ENCODE results near the gene GIT1. TPM values are rescaled to one million over a fixed set of nuclear protein-coding genes. Genes with fewer than 3 reads are reported as not detected.
A peak's percentile ranks its signal among the peaks of the same experiment; 100 is the strongest.

Gene GIT1
- total RNA-seq, 1 donor from 2014 or later: 66.7 TPM

- H3K27me3 Mint-ChIP-seq: no peaks in the 10 kb centered on the region
- DNase-seq (ENCODE audit: extremely low spot score, unreplicated experiment): no peak
- no peaks in the 10 kb centered on the region for H3K9me3 Mint-ChIP-seq
- peaks cover 4% of the 10 kb centered on the region for H3K4me1 Mint-ChIP-seq (ENCODE audit: unreplicated experiment)
- peak overlapping the region; percentile 25 for H3K27ac Mint-ChIP-seq
- TF ChIP-seq CTCF (conservative IDR thresholded peaks at IDR 0.05): no peak
- no peaks in the 10 kb centered on the region for H3K36me3 Mint-ChIP-seq
- no peak overlapping the region for H3K4me3 Mint-ChIP-seq
Measured at GRCh38 chr17:29549177-29549923, 40.1 kb downstream of the GIT1 start.

GRCh38 chr17:29546830-29547229 lies 42.6 kb downstream of the GIT1 start:
- Mint-ChIP-seq H3K27me3 (no peaks in the 10 kb centered on the region), H3K36me3 (peaks cover 19% of the 10 kb centered on the region), H3K9me3 (no peaks in the 10 kb centered on the region), H3K4me3 (no peak overlapping the region), H3K27ac (no peak overlapping the region), H3K4me1 (ENCODE audit: unreplicated experiment) (peaks cover 4% of the 10 kb centered on the region)
- no peak for TF ChIP-seq CTCF (conservative IDR thresholded peaks at IDR 0.05)
- DNase-seq (ENCODE audit: extremely low spot score, unreplicated experiment): no peak

GRCh38 chr17:29546085-29546484 lies 43.4 kb downstream of the GIT1 start:
- H3K4me3 Mint-ChIP-seq: no peak overlapping the region
- no peak for TF ChIP-seq CTCF (conservative IDR thresholded peaks at IDR 0.05)
- H3K27ac Mint-ChIP-seq: no peak overlapping the region
- no peak for DNase-seq (ENCODE audit: extremely low spot score, unreplicated experiment)
- H3K4me1 Mint-ChIP-seq (ENCODE audit: unreplicated experiment): peaks cover 4% of the 10 kb centered on the region
- no peaks in the 10 kb centered on the region for H3K27me3 Mint-ChIP-seq
- H3K36me3 Mint-ChIP-seq: peaks cover 19% of the 10 kb centered on the region
- no peaks in the 10 kb centered on the region for H3K9me3 Mint-ChIP-seq

- DNase-seq (ENCODE audit: extremely low spot score, unreplicated experiment): no peak
- no peaks in the 10 kb centered on the region for H3K9me3 Mint-ChIP-seq
- peaks cover 19% of the 10 kb centered on the region for H3K36me3 Mint-ChIP-seq
- no peak overlapping the region for H3K27ac Mint-ChIP-seq
- H3K4me3 Mint-ChIP-seq: no peak overlapping the region
- H3K27me3 Mint-ChIP-seq: no peaks in the 10 kb centered on the region
- no peak for TF ChIP-seq CTCF (conservative IDR thresholded peaks at IDR 0.05)
- H3K4me1 Mint-ChIP-seq (ENCODE audit: unreplicated experiment): peaks cover 4% of the 10 kb centered on the region
Measured at GRCh38 chr17:29544066-29544465, 45.4 kb downstream of the GIT1 start.

- Mint-ChIP-seq H3K9me3 (no peaks in the 10 kb centered on the region), H3K4me1 (ENCODE audit: unreplicated experiment) (no peaks in the 10 kb centered on the region), H3K4me3 (no peak overlapping the region), H3K27ac (no peak overlapping the region), H3K27me3 (no peaks in the 10 kb centered on the region), H3K36me3 (peaks cover 30% of the 10 kb centered on the region)
- TF ChIP-seq CTCF (conservative IDR thresholded peaks at IDR 0.05): no peak
- DNase-seq (ENCODE audit: extremely low spot score, unreplicated experiment): no peak
Measured at GRCh38 chr17:29533976-29534375, 55.5 kb downstream of the GIT1 start.
